ENCODE results near the gene USP7. TPM values are rescaled to one million over a fixed set of nuclear protein-coding genes. Genes with fewer than 3 reads are reported as not detected.

Gene USP7
- 25.4 to 63.4 TPM (median 36.5 TPM) in 3 replicates for polyA plus RNA-seq
- 80.1 TPM for polyA plus RNA-seq (2011; ENCODE audit: low read depth)
- 15.9 and 22.6 TPM in 2 replicates for polyA plus RNA-seq (2011; cell fraction: cytosol; rRNA removed)
- 50.5 and 57.7 TPM in 2 replicates for polyA plus RNA-seq (2011; cell fraction: nucleus; rRNA removed)
- polyA plus RNA-seq (2012; ENCODE audit: low replicate concordance), result 46.9 and 73.6 TPM in 2 replicates
- 83.1 to 405 TPM (median 130 TPM) in 3 replicates for polyA minus RNA-seq
- 13.6 TPM for polyA minus RNA-seq (2011; cell fraction: cytosol; rRNA and poly(A)+ RNA removed)
- 48.7 and 98.8 TPM in 2 replicates for polyA minus RNA-seq (2011; cell fraction: nucleus; rRNA and poly(A)+ RNA removed)

- dilution Hi-C loops (cut with MboI; ENCODE audit: extremely low pct_ligation_motif_present, low sequenced_read_pairs), result no loop called here
- peak within 1 kb of the TSS; percentile 100 for H3K4me2 ChIP-seq (ENCODE audit: control insufficient read depth, extremely low read depth, insufficient read depth, low read depth, low read length)
These were observed at the start of gene USP7 for GRCh38 chr16:8963821-8964441. Gene USP7 (minus strand): TSS chr16:8963906. CDS start chr16:8963285, 621 bp downstream.

GRCh38 chr16:9013508-9013864, 49.8 kb upstream of the USP7 start:
- Histone ChIP-seq H3K27me3 (ENCODE audit: control insufficient read depth, extremely low read depth, insufficient read depth, low read length) (no peaks in the 10 kb centered on the region), H3K79me2 (ENCODE audit: control insufficient read depth, insufficient read depth, low read length) (no peaks in the 10 kb centered on the region), H2AFZ (ENCODE audit: control insufficient read depth, low read length) (peak overlapping the region; percentile 4), H3K4me1 (ENCODE audit: control insufficient read depth, extremely low read depth, insufficient read depth, low read length) (peaks cover 10% of the 10 kb centered on the region), H3K4me3 (ENCODE audit: control insufficient read depth in 2 of 3, extremely low read depth in 1 of 3, insufficient read depth in 2 of 3, low read depth in 1 of 3, low read length in 3 of 3) (no peak overlapping the region), H3K27ac (ENCODE audit: control insufficient read depth, insufficient read depth, low read length) (no peak overlapping the region), H3K9me3 (ENCODE audit: control insufficient read depth, low read depth, low read length) (peaks cover 7% of the 10 kb centered on the region), H3K36me3 (ENCODE audit: control insufficient read depth in 2 of 2, extremely low read depth in 1 of 2, insufficient read depth in 2 of 2, low read length in 2 of 2) (no peaks in the 10 kb centered on the region), H3K9me1 (ENCODE audit: control insufficient read depth, extremely low read depth, insufficient read depth, low read length) (no peaks in the 10 kb centered on the region), H4K20me1 (ENCODE audit: control insufficient read depth, extremely low read depth, insufficient read depth, low read length) (no peaks in the 10 kb centered on the region), H3K4me2 (ENCODE audit: control insufficient read depth, extremely low read depth, insufficient read depth, low read depth, low read length) (no peak overlapping the region), H3K9ac (ENCODE audit: control insufficient read depth, extremely low read depth, insufficient read depth, low read length) (no peak overlapping the region)
- dilution Hi-C loops (cut with MboI; ENCODE audit: extremely low pct_ligation_motif_present, low sequenced_read_pairs), result no loop called here
- TF ChIP-seq CTCF (optimal IDR thresholded peaks at IDR 0.05 in 1 of 3, IDR thresholded peaks at IDR 0.05 in 1 of 3, conservative IDR thresholded peaks at IDR 0.05 in 1 of 3; ENCODE audit: extremely low read depth in 1 of 3, insufficient read depth in 2 of 3, low read length in 3 of 3) (no peak), EZH2 (IDR thresholded peaks at IDR 0.05; ENCODE audit: low read length) (no peak)
- DNase-seq (ENCODE audit: low read depth, low spot score) (no peak), FAIRE-seq (no peak)

More at GRCh38 chr16:8963821-8964441, at the start of gene USP7:
- Histone ChIP-seq H3K27me3 (ENCODE audit: control insufficient read depth, extremely low read depth, insufficient read depth, low read length) (no peaks in the 10 kb centered on the region), H3K4me3 (ENCODE audit: control insufficient read depth in 2 of 3, extremely low read depth in 1 of 3, insufficient read depth in 2 of 3, low read depth in 1 of 3, low read length in 3 of 3) (peak within 1 kb of the TSS; percentile 66 to 96 (median 94)), H3K9me1 (ENCODE audit: control insufficient read depth, extremely low read depth, insufficient read depth, low read length) (peaks cover 8% of the 10 kb centered on the region), H3K27ac (ENCODE audit: control insufficient read depth, insufficient read depth, low read length) (peak within 1 kb of the TSS; percentile 71), H3K79me2 (ENCODE audit: control insufficient read depth, insufficient read depth, low read length) (peaks cover 42% of the 10 kb centered on the region), H3K36me3 (ENCODE audit: control insufficient read depth in 2 of 2, extremely low read depth in 1 of 2, insufficient read depth in 2 of 2, low read length in 2 of 2) (peaks cover 0 to 3% of the 10 kb centered on the region in 2 experiments), H3K9me3 (ENCODE audit: control insufficient read depth, low read depth, low read length) (no peaks in the 10 kb centered on the region), H2AFZ (ENCODE audit: control insufficient read depth, low read length) (peak within 1 kb of the TSS; percentile 36), H3K4me1 (ENCODE audit: control insufficient read depth, extremely low read depth, insufficient read depth, low read length) (peaks cover 28% of the 10 kb centered on the region), H3K9ac (ENCODE audit: control insufficient read depth, extremely low read depth, insufficient read depth, low read length) (peak within 1 kb of the TSS; percentile 83), H4K20me1 (ENCODE audit: control insufficient read depth, extremely low read depth, insufficient read depth, low read length) (peaks cover 28% of the 10 kb centered on the region)
- no peak for FAIRE-seq
- DNase-seq (ENCODE audit: low read depth, low spot score), result no peak
- TF ChIP-seq CTCF (optimal IDR thresholded peaks at IDR 0.05 in 1 of 3, IDR thresholded peaks at IDR 0.05 in 1 of 3, conservative IDR thresholded peaks at IDR 0.05 in 1 of 3; ENCODE audit: extremely low read depth in 1 of 3, insufficient read depth in 2 of 3, low read length in 3 of 3) (peak in 1 of 3 experiments; percentile 5), EZH2 (IDR thresholded peaks at IDR 0.05; ENCODE audit: low read length) (no peak)
